Activated CD4-positive, alpha-beta T cell treated with anti-CD3 and anti-CD28 coated beads, Interleukin-2, amount 10 ng/mL, durations not matched to agents 24 days and 14 days (primary cell): ENCODE data around the gene LMF1. TPM values are rescaled to one million over a fixed set of nuclear protein-coding genes. Genes with fewer than 3 reads are reported as not detected.

Source experiments
- DNase-seq: peaks from one replicate; pipeline ENCODE4 v3.0.0; 2022
- H3K27ac Mint-ChIP-seq: one replicate; pipeline ENCODE4 v1.8.0; 2022; ENCODE audit warnings: mild to moderate bottlenecking, mixed read lengths
- H3K27me3 Mint-ChIP-seq: one replicate; pipeline ENCODE4 v1.8.0; 2022; ENCODE audit warnings: mixed read lengths
- H3K36me3 Mint-ChIP-seq: one replicate; pipeline ENCODE4 v1.8.0; 2022; ENCODE audit warnings: low read depth, mild to moderate bottlenecking, mixed read lengths
- H3K4me1 Mint-ChIP-seq: one replicate; pipeline ENCODE4 v1.8.0; 2021; ENCODE audit warnings: mixed read lengths
- H3K4me3 Mint-ChIP-seq: one replicate; pipeline ENCODE4 v1.8.0; 2022; ENCODE audit warnings: mild to moderate bottlenecking, moderate library complexity, mixed read lengths
- H3K9me3 Mint-ChIP-seq: one replicate; pipeline ENCODE4 v1.8.0; 2021; ENCODE audit warnings: mixed read lengths
- intact Hi-C: fragments of 100-400 bp; cut with micrococcal nuclease; formaldehyde crosslinking; loops from one replicate; pipeline ENCODE4 v1.15.1; 2023
- total RNA-seq: library from RNA; stranded (reverse); gene quantifications from 2 replicates; pipeline ENCODE4 v1.2.3, GENCODE V29; 2022

Gene LMF1
- total RNA-seq, 1 donor from 2014 or later, result 11.9 TPM

DNA sequence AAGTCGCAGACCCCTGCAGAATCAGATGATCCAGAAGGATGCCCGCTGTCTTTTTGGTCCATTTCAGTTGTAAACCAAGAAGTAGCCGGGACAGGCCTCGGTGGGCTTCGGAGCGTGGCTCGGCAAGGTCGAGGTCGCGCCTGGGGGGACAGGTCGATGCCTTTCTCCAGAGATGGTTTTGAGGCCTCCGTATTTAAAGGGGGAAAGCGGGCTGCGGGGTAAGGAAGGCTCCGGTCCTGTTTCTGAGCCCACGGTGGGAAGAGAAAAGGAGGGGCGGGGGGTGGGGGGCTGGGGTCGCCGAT is 162.7 kb downstream of the LMF1 start:
- peak overlapping the region; percentile 97 for H3K27ac Mint-ChIP-seq
- no peaks in the 10 kb centered on the region for H3K9me3 Mint-ChIP-seq

GRCh38 chr16:807347-808084 is 163.3 kb downstream of the LMF1 start:
- intact Hi-C loops, result loop anchor here (1.0 kb wide), 1 partner anchor 19 kb away; the partner anchor contains the start of genes CHTF18 and RPUSD1
- peak overlapping the region; percentile 99 for H3K4me3 Mint-ChIP-seq
- peaks cover 4% of the 10 kb centered on the region for H3K27me3 Mint-ChIP-seq
- DNase-seq, result peak; percentile 97
- H3K36me3 Mint-ChIP-seq, result peaks cover 6% of the 10 kb centered on the region
- H3K27ac Mint-ChIP-seq, result peak overlapping the region; percentile 97
- no peaks in the 10 kb centered on the region for H3K9me3 Mint-ChIP-seq
- peaks cover 12% of the 10 kb centered on the region for H3K4me1 Mint-ChIP-seq

More for the DNA sequence above, 162.7 kb downstream of the LMF1 start:
- Mint-ChIP-seq H3K36me3 (peaks cover 6% of the 10 kb centered on the region), H3K27me3 (peaks cover 8% of the 10 kb centered on the region), H3K4me3 (peak overlapping the region; percentile 99), H3K4me1 (peaks cover 12% of the 10 kb centered on the region)
- intact Hi-C loops, result no loop called here
- no peak for DNase-seq

GRCh38 chr16:805474-805873 is 165.3 kb downstream of the LMF1 start:
- peaks cover 12% of the 10 kb centered on the region for H3K4me1 Mint-ChIP-seq
- intact Hi-C loops, result no loop called here
- DNase-seq, result no peak
- H3K27me3 Mint-ChIP-seq, result no peaks in the 10 kb centered on the region
- H3K27ac Mint-ChIP-seq, result no peak overlapping the region
- H3K36me3 Mint-ChIP-seq, result peaks cover 6% of the 10 kb centered on the region
- no peaks in the 10 kb centered on the region for H3K9me3 Mint-ChIP-seq
- H3K4me3 Mint-ChIP-seq, result no peak overlapping the region

- DNase-seq, result peak; percentile 56
- Mint-ChIP-seq H3K4me3 (no peak overlapping the region), H3K36me3 (peaks cover 6% of the 10 kb centered on the region), H3K4me1 (peaks cover 10% of the 10 kb centered on the region), H3K27me3 (no peaks in the 10 kb centered on the region), H3K27ac (peak overlapping the region; percentile 60), H3K9me3 (no peaks in the 10 kb centered on the region)
- intact Hi-C loops, result no loop called here
Observed at GRCh38 chr16:804193-805048, 166.4 kb downstream of the LMF1 start.

GRCh38 chr16:803754-804080 is 167.1 kb downstream of the LMF1 start:
- intact Hi-C loops, result no loop called here
- Mint-ChIP-seq H3K27me3 (no peaks in the 10 kb centered on the region), H3K9me3 (no peaks in the 10 kb centered on the region), H3K4me1 (peaks cover 8% of the 10 kb centered on the region), H3K27ac (no peak overlapping the region), H3K36me3 (peaks cover 6% of the 10 kb centered on the region), H3K4me3 (no peak overlapping the region)
- DNase-seq, result no peak

Other genes starting within 250 kb of the LMF1 start
- gene ANTKMT, start 249.8 kb downstream of the LMF1 start, total RNA-seq, result 38.5 and 56.3 TPM in 2 replicates
- gene CCDC78, start 244.5 kb downstream of the LMF1 start, total RNA-seq, result 6.9 and 8.0 TPM in 2 replicates
- 13.1 and 20.9 TPM in 2 replicates for gene HAGHL, start 243.9 kb downstream of the LMF1 start, total RNA-seq
- 39.5 and 42.5 TPM in 2 replicates for gene CIAO3, start 230.0 kb downstream of the LMF1 start, total RNA-seq
- not detected in 2 replicates for gene MSLN, start 210.2 kb downstream of the LMF1 start, total RNA-seq
- 43.9 and 45.0 TPM in 2 replicates for gene RPUSD1, start 182.6 kb downstream of the LMF1 start, total RNA-seq
- gene CHTF18, start 182.4 kb downstream of the LMF1 start, total RNA-seq, result 141 and 147 TPM in 2 replicates
- gene GNG13, start 170.2 kb downstream of the LMF1 start, total RNA-seq, result not detected in 2 replicates
- 0.77 and 0.92 TPM in 2 replicates for gene SOX8, start 10.8 kb upstream of the LMF1 start, total RNA-seq
- gene SSTR5, start 101.8 kb upstream of the LMF1 start, total RNA-seq, result not detected in 2 replicates
- gene C1QTNF8, start 125.3 kb upstream of the LMF1 start, total RNA-seq, result not detected in 2 replicates
- gene CACNA1H, start 182.1 kb upstream of the LMF1 start, total RNA-seq, result 0.05 and 0.07 TPM in 2 replicates